ENCODE measurements around the gene BCHE. TPM values are rescaled to one million over a fixed set of nuclear protein-coding genes. Genes with fewer than 3 reads are reported as not detected.

Gene BCHE
- total and polyA plus RNA-seq, 9 donors = 0.35 to 23.1 (median 2.9) TPM

- no peak overlapping the region for H3K4me3 ChIP-seq
- intact Hi-C loops (cut with DNase I) = no loop called here
- H3K36me3 ChIP-seq = no peaks in the 10 kb centered on the region
- no peaks in the 10 kb centered on the region for H3K4me1 ChIP-seq (ENCODE audit: insufficient read depth)
- no peak for DNase-seq
- H3K9me3 ChIP-seq = no peaks in the 10 kb centered on the region
- WGBS, 3 donors = 49 to 72% (median 63%) methylated on average over 3 of the region's 3 CpGs
- no peaks in the 10 kb centered on the region for H3K27me3 ChIP-seq
- H3K27ac ChIP-seq = no peak overlapping the region
- TF ChIP-seq POLR2A (IDR thresholded peaks at IDR 0.05) (no peak), EP300 (IDR thresholded peaks at IDR 0.05) (no peak)
- TF ChIP-seq, protein P1, sequence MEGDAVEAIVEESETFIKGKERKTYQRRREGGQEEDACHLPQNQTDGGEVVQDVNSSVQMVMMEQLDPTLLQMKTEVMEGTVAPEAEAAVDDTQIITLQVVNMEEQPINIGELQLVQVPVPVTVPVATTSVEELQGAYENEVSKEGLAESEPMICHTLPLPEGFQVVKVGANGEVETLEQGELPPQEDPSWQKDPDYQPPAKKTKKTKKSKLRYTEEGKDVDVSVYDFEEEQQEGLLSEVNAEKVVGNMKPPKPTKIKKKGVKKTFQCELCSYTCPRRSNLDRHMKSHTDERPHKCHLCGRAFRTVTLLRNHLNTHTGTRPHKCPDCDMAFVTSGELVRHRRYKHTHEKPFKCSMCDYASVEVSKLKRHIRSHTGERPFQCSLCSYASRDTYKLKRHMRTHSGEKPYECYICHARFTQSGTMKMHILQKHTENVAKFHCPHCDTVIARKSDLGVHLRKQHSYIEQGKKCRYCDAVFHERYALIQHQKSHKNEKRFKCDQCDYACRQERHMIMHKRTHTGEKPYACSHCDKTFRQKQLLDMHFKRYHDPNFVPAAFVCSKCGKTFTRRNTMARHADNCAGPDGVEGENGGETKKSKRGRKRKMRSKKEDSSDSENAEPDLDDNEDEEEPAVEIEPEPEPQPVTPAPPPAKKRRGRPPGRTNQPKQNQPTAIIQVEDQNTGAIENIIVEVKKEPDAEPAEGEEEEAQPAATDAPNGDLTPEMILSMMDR (IDR thresholded peaks at IDR 0.05) = no peak
Observed at GRCh38 chr3:165775824-165776223, 61.4 kb downstream of the BCHE start.

GRCh38 chr3:165770781-165771180 is 66.4 kb downstream of the BCHE start:
- H3K4me1 ChIP-seq (ENCODE audit: insufficient read depth) = no peaks in the 10 kb centered on the region
- DNase-seq = no peak
- 60 to 69% (median 69%) methylated on average over 3 of the region's 3 CpGs for WGBS, 3 donors
- H3K27me3 ChIP-seq = no peaks in the 10 kb centered on the region
- H3K4me3 ChIP-seq = no peak overlapping the region
- intact Hi-C loops (cut with DNase I) = no loop called here
- no peaks in the 10 kb centered on the region for H3K9me3 ChIP-seq
- H3K27ac ChIP-seq = no peak overlapping the region
- H3K36me3 ChIP-seq = no peaks in the 10 kb centered on the region
- TF ChIP-seq, protein P1 (IDR thresholded peaks at IDR 0.05) = no peak
- TF ChIP-seq POLR2A (IDR thresholded peaks at IDR 0.05) (no peak), EP300 (IDR thresholded peaks at IDR 0.05) (no peak)

GRCh38 chr3:165768680-165769079 is 68.5 kb downstream of the BCHE start:
- Histone ChIP-seq H3K27me3 (no peaks in the 10 kb centered on the region), H3K9me3 (no peaks in the 10 kb centered on the region), H3K36me3 (no peaks in the 10 kb centered on the region), H3K27ac (no peak overlapping the region), H3K4me3 (no peak overlapping the region), H3K4me1 (ENCODE audit: insufficient read depth) (no peaks in the 10 kb centered on the region)
- 87 to 89% (median 88%) methylated on average over 4 of the region's 4 CpGs for WGBS, 3 donors
- intact Hi-C loops (cut with DNase I) = no loop called here
- no peak for TF ChIP-seq POLR2A (IDR thresholded peaks at IDR 0.05)
- TF ChIP-seq EP300 (IDR thresholded peaks at IDR 0.05) = no peak
- TF ChIP-seq, protein P1 (IDR thresholded peaks at IDR 0.05) = no peak
- DNase-seq = no peak

GRCh38 chr3:165759041-165759440 is 78.2 kb downstream of the BCHE start:
- Histone ChIP-seq H3K36me3 (no peaks in the 10 kb centered on the region), H3K27ac (no peak overlapping the region), H3K4me3 (no peak overlapping the region), H3K4me1 (ENCODE audit: insufficient read depth) (no peaks in the 10 kb centered on the region), H3K9me3 (no peaks in the 10 kb centered on the region), H3K27me3 (no peaks in the 10 kb centered on the region)
- no peak for DNase-seq
- intact Hi-C loops (cut with DNase I) = no loop called here
- WGBS, 3 donors = 81 to 88% (median 82%) methylated on average over 3 of the region's 3 CpGs
- TF ChIP-seq POLR2A (IDR thresholded peaks at IDR 0.05) = no peak
- TF ChIP-seq, protein P1 (IDR thresholded peaks at IDR 0.05) = no peak
- no peak for TF ChIP-seq EP300 (IDR thresholded peaks at IDR 0.05)

Measured in ovary (tissue), 9 donors.